ENCODE data around the gene CEP104. TPM values are rescaled to one million over a fixed set of nuclear protein-coding genes. Genes with fewer than 3 reads are reported as not detected.

The CEP104 gene
- total and polyA plus RNA-seq, 10 of the 15 experiments (the other 5 are each of a cell fraction or from before 2014, with no cell fraction given) = 7.2 to 34.8 (median 19.3) TPM

DNA sequence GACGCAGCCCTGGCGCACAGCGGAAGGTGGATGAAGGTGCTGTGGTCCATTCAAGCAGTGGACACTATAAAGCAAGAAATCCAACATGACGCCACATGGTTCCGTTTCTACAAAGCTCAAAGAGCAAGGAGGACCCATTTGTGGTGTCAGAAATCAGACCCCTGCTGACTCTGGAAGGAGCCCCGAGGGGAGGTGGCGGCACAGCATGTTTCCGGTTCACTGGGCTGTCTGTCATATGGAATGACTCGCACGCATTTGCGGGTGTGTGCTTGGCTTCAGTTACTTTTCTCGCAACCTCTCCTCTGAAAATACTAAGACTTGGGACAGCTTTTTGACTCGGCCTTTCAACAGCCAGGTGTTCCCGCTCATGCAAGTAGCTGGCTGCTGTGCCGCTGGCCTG lies 31.7 kb downstream of the CEP104 start (continued):
- TF ChIP-seq SIN3A (IDR thresholded peaks at IDR 0.05; ENCODE audit: low read depth, low read length) (no peak), PML (IDR thresholded peaks at IDR 0.05; ENCODE audit: low read length) (no peak), NR2C1 (IDR thresholded peaks at IDR 0.05) (no peak), POLR2AphosphoS5 (IDR thresholded peaks at IDR 0.05; ENCODE audit: low read length) (no peak), HDAC6 (IDR thresholded peaks at IDR 0.05; ENCODE audit: unreplicated experiment) (no peak), ZBTB33 (IDR thresholded peaks at IDR 0.05) (no peak)
- TF ChIP-seq, protein P1, sequence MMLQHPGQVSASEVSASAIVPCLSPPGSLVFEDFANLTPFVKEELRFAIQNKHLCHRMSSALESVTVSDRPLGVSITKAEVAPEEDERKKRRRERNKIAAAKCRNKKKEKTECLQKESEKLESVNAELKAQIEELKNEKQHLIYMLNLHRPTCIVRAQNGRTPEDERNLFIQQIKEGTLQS (IDR thresholded peaks at IDR 0.05; ENCODE audit: borderline replicate concordance, extremely low read depth, low read depth, low read length) = no peak

DNA sequence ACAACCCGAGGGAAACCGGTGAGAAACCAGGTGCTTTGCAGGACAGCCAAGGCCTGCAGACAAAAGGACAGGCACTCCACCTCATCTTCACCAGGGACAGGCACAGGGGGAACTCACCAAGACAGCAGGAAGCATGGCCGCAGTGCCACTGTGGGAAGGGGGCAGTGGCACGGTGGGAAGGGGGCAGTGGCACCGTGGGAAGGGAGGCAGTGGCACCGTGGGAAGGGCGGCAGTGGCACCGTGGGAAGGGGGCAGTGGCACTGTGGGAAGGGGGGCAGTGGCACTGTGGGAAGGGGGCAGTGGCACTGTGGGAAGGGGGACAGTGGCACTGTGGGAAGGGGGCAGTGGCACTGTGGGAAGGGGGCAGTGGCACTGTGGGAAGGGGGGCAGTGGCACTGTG lies 32.4 kb downstream of the CEP104 start:
- Histone ChIP-seq H3K9me3 (replicated peaks; ENCODE audit: control insufficient read depth, insufficient read depth, low read length) (no peaks in the 10 kb centered on the region), H2AFZ (ENCODE audit: control insufficient read depth, low read depth, low read length) (no peak overlapping the region), H3K4me3 (no peak overlapping the region), H3K4me2 (ENCODE audit: control insufficient read depth, insufficient read depth) (no peak overlapping the region), H3K36me3 (ENCODE audit: control insufficient read depth in 2 of 2, insufficient read depth in 2 of 2, low read length in 1 of 2) (peaks cover 4 to 11% of the 10 kb centered on the region in 2 experiments; a peak in 3 of 4 replicates), H4K20me1 (ENCODE audit: control insufficient read depth, insufficient read depth) (no peaks in the 10 kb centered on the region), H3K4me1 (ENCODE audit: control insufficient read depth, insufficient read depth, low read length) (no peaks in the 10 kb centered on the region), H3K79me2 (ENCODE audit: control insufficient read depth, insufficient read depth, low read length) (no peaks in the 10 kb centered on the region), H3K27me3 (replicated peaks in 1 of 2; ENCODE audit: control insufficient read depth in 2 of 2, insufficient read depth in 2 of 2, low read length in 1 of 2) (no peaks in the 10 kb centered on the region), H3K9ac (ENCODE audit: control insufficient read depth, insufficient read depth, low read length) (no peak overlapping the region), H3K27ac (ENCODE audit: control insufficient read depth, insufficient read depth) (no peak overlapping the region)
- intact Hi-C loops (cut with micrococcal nuclease; ENCODE audit: unreplicated experiment) = no loop called here
- POLR2A ChIA-PET = no interaction called here
- 79% methylated on average over 8 of the region's 8 CpGs for WGBS (ENCODE audit: insufficient coverage, insufficient replicate concordance, low lambda C conversion rate, missing lambda C conversion rate)
- ATAC-seq (no peak), DNase-seq (ENCODE audit: low read depth, low spot score) (no peak), FAIRE-seq (no peak)
- no peak for TF ChIP-seq KLF5 (IDR thresholded peaks at IDR 0.05; ENCODE audit: partially characterized antibody)
- no peak for TF ChIP-seq IKZF1 (conservative IDR thresholded peaks at IDR 0.05)
- TF ChIP-seq BHLHE40 (IDR thresholded peaks at IDR 0.05; ENCODE audit: borderline replicate concordance in 1 of 2, low read depth in 2 of 2, low read length in 1 of 2) = no peak
- no peak for TF ChIP-seq SP1 (IDR thresholded peaks at IDR 0.05; ENCODE audit: low read depth, low read length)
- RAD21 ChIA-PET (ENCODE audit: unreplicated experiment) = no interaction called here
- SMC1A ChIA-PET (ENCODE audit: uncharacterized antibody, unreplicated experiment) = no interaction called here
- BruUV-seq (replicated peaks) = no TSS peak
- in situ Hi-C loops (cut with MboI) = no loop called here
- CTCF ChIA-PET = no interaction called here
